ENCODE measurements around the gene LIPC.

DNA sequence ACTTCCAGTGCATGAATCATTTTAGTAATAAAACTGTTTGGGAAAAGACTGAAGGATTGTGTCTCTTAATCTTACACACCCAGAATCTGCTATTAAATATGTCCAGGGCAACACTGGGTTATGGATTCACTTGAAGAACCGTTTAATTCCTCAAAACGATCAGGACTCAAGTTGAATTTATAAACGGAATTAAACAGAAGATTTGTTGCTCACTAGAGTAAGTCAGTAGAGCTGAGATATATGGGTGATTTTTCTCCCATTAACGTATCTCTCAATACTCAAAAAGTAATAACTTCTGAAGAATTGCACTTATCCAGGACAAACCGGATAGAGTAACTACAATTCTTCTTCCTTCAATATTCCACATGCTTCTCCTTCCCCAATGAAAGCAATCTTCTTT is 41.1 kb upstream of the LIPC start:
- TF ChIP-seq EZH2phosphoT487 (IDR thresholded peaks at IDR 0.05; ENCODE audit: insufficient read depth, low read depth) (no peak), EZH2 (IDR thresholded peaks at IDR 0.05; ENCODE audit: insufficient read depth, poor library complexity, severe bottlenecking) (no peak)

Measured in GM23248 (cell line).